Brain microvascular endothelial cell (primary cell): Measurements from ENCODE around the gene APLP2.

ENCODE experiments used
- DNase-seq: peaks from one replicate; pipeline ENCODE4 v3.0.0-alpha.2; 2020
- H3K27ac ChIP-seq: fragments of 250-450 bp; sonication (Bioruptor Pico); 2 replicates; pipeline ENCODE4 v1.5.1; 2020; ENCODE audit warnings: mild to moderate bottlenecking, moderate library complexity
- H3K27me3 ChIP-seq: fragments of 250-450 bp; sonication (Bioruptor Pico); replicated peaks from 2 replicates; pipeline ENCODE4 v1.5.1; 2020; ENCODE audit warnings: mild to moderate bottlenecking
- H3K36me3 ChIP-seq: fragments of 250-450 bp; sonication (Bioruptor Pico); replicated peaks from 2 replicates; pipeline ENCODE4 v1.5.1; 2020; ENCODE audit warnings: mild to moderate bottlenecking
- H3K4me3 ChIP-seq: 2 replicates; pipeline ENCODE4 v1.5.1; 2011; ENCODE audit warnings: low read depth, mild to moderate bottlenecking, control low read depth, low read length, moderate library complexity
- in situ Hi-C: cut with HindIII; loops from 2 replicates; pipeline ENCODE4 v1.10.0; 2017; ENCODE audit warnings: low sequenced_read_pairs, low pct_ligation_motif_present
- TF ChIP-seq, protein P1 (sequence below): IDR thresholded peaks from 2 replicates; pipeline ENCODE4 v1.5.1; 2011; ENCODE audit warnings: low read depth, mild to moderate bottlenecking, moderate library complexity, low read length, control low read depth, inconsistent platforms; ENCODE audit errors: missing control alignments

The APLP2 gene

GRCh38 chr11:130068546-130068985, 1.1 kb upstream of the APLP2 start:
- Histone ChIP-seq H3K27ac (no peak overlapping the region), H3K27me3 (no peaks in the 10 kb centered on the region), H3K4me3 (peak overlapping the region; percentile 69), H3K36me3 (no peaks in the 10 kb centered on the region)
- no peak for DNase-seq
- TF ChIP-seq, protein P1, sequence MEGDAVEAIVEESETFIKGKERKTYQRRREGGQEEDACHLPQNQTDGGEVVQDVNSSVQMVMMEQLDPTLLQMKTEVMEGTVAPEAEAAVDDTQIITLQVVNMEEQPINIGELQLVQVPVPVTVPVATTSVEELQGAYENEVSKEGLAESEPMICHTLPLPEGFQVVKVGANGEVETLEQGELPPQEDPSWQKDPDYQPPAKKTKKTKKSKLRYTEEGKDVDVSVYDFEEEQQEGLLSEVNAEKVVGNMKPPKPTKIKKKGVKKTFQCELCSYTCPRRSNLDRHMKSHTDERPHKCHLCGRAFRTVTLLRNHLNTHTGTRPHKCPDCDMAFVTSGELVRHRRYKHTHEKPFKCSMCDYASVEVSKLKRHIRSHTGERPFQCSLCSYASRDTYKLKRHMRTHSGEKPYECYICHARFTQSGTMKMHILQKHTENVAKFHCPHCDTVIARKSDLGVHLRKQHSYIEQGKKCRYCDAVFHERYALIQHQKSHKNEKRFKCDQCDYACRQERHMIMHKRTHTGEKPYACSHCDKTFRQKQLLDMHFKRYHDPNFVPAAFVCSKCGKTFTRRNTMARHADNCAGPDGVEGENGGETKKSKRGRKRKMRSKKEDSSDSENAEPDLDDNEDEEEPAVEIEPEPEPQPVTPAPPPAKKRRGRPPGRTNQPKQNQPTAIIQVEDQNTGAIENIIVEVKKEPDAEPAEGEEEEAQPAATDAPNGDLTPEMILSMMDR = no peak
- in situ Hi-C loops = no loop called here

- Histone ChIP-seq H3K36me3 (no peaks in the 10 kb centered on the region), H3K27ac (peak overlapping the region; percentile 44), H3K4me3 (peak overlapping the region; percentile 69), H3K27me3 (no peaks in the 10 kb centered on the region)
- DNase-seq = peak; percentile 70
- TF ChIP-seq, protein P1 = peak; percentile 43
- in situ Hi-C loops = no loop called here
These were observed 572 bp upstream of the APLP2 start for GRCh38 chr11:130068986-130069658.

- TF ChIP-seq, protein P1 = no peak
- H3K36me3 ChIP-seq = no peaks in the 10 kb centered on the region
- peak overlapping the region; percentile 69 for H3K4me3 ChIP-seq
- no peak for DNase-seq
- H3K27me3 ChIP-seq = no peaks in the 10 kb centered on the region
- peak overlapping the region; percentile 24 for H3K27ac ChIP-seq
- in situ Hi-C loops = no loop called here
These were observed 583 bp downstream of the APLP2 start for GRCh38 chr11:130070109-130070845.

DNA sequence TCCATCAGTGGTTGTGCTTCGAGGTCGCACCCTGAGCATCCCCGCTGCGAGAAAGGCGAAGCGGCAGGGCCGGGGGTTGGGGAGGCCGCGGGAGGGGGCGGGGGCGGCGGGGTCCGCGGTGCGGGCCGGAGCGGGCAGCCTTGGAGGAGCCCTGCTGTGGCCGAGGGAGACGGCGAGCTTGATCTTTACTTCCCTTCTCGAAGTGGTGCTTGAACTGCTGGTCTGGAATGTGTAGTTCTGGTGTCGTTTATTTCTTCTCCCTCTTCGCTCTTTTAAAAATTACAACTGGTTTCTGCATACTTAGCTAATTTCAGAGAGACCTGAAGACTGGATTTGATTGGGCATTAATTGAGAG, 1.1 kb downstream of the APLP2 start:
- Histone ChIP-seq H3K27me3 (no peaks in the 10 kb centered on the region), H3K27ac (no peak overlapping the region), H3K36me3 (no peaks in the 10 kb centered on the region), H3K4me3 (peak overlapping the region; percentile 69)
- TF ChIP-seq, protein P1 = no peak
- no peak for DNase-seq
- in situ Hi-C loops = no loop called here

- peak overlapping the region; percentile 69 for H3K4me3 ChIP-seq
These were observed 1.6 kb downstream of the APLP2 start for GRCh38 chr11:130071211-130071712.

More at GRCh38 chr11:130071211-130071712, 1.6 kb downstream of the APLP2 start:
- Histone ChIP-seq H3K36me3 (no peaks in the 10 kb centered on the region), H3K27me3 (no peaks in the 10 kb centered on the region), H3K27ac (peak overlapping the region; percentile 12)
- in situ Hi-C loops = no loop called here
- no peak for DNase-seq
- TF ChIP-seq, protein P1 = no peak
